HG03280 (cell line): Measurements from ENCODE around the gene TBX5.

Experiments
- ATAC-seq: cut with Tn5 transposase; IDR thresholded peaks from one replicate; pipeline ENCODE4 v1.9.1; 2021; ENCODE audit warnings: mild to moderate bottlenecking, moderate library complexity; ENCODE audit not compliant: unreplicated experiment

The TBX5 gene

DNA sequence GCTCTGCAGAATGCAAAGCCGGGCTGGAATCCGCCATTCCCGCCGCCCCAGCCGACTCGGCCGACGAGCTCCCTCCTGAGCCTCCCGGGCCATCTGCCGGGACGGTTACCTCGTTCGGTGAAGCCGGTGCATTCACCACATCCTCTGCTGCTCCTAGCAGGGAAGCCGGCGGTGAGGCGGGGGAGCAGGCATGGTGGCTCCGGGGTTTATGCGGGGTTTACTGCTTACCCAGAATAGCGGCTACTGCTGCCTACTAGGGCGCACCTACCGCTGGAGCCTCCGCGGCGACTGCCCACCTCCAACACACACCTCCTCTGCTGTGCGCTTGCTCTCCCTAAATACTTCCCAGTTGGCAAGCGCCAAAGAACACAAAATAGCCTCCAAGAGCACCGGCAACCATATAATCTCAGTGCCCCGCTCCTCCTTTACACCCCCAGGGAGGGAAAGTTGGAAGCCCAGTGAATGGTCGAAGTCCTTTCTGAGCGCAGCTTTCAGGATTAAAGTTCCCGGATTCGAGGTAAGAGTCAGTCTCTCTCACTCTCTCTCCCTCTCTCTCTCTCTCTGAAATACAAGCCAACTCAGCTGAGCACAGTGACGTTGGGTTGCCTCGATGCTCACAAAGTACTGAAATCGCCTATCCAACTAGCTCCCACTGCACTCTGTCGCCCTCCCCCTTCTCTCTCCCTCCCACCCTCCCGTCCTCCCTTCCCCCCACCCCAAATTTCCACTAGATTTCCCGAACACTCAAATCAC, at the start of gene TBX5:
Gene TBX5 (minus strand): TSS at position 626 of the 753 bp plus-strand sequence. CDS start 2,246 bp downstream, outside the sequence.
- ATAC-seq, result no peak

DNA sequence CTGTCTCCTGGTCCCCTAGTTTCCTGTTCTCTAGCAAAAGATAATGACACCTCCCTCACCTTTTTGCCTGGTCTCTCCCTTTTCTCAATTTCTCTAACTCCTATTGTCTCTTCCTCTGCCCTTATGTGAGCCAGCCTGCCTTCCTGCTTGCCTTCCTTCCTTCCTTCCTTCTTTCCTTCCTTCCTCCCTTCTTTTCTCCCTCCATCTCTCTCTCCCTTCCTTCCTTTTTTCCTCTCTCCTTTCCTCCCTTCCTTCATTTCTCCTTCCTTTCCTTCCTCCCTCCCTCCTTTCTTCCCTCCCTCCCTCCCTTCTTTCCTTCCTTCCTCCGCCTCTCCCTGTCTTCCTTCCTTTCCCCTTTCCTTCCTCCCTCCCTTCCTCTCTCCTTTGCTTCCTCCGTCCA, 45.7 kb upstream of the TBX5 start:
- no peak for ATAC-seq

DNA sequence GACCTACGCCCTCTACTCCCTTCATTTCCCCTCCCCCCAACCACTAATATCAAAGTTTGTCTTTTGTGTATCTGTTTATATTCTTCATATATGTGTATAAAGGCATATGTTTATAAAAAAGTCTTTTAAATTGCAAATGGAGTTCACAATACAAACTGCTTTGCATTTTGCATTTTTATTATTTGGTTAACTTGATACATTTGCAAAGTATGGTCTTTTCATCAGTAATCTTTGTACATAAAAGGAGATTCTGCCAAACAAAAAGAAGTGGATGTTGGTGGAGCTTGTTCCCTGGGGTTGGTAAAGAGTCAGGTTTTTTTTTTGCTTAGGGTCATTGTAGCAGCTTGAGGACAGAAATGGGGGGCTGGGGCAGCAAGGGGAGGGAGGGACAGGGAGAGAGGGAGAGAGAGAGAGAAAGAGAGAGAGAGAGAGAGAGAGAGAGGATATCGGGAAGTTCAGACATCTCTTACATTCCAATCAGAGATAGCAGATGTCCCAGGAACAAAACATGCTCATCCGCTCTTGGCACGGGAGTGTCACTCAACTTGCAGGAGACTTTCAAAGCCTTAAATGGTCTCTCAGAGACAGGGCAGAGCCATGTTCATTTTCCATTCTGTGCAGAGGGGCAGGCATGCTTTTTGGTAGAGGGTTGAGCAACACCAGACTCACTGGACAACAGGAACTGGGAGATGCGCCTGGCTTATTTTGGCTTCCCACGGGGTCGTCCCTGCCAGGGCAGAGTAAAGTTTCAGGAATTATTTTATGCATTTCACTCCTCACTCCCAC, 44.8 kb upstream of the TBX5 start:
- no peak for ATAC-seq

DNA sequence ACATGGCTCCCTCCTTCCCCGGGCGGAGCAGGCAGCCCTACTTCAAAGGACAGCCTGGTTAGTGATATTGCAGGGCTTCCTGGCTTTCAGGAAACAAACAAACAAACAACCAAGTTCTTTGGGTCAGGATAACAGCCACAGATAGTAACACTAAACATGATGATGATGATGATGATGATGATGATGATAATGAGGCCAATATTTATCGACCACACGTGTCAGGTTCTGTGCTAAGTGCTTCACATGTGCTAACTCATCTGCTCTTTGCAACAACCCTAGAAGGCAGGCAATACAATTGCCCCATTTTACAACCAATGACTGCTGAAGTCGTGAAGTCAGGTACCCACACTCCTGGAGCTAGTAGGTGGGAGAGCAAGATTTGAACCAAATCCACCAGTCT, 44.1 kb upstream of the TBX5 start:
- no peak for ATAC-seq

DNA sequence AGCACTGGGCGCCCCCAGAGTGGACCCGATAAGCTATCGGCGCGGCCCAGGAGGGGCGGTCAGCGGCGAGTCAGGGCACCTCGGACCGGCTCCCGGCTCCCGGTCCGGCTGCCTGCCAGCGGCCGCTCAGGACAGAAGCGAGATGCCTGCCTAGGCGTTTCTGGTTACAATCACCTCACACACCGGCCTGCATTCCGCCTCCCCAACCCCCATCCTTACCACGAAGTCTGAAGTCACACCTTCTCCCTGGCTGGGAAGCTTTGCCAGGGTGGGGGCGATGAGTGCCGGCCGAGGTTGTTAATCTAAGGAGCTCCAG, 42.6 kb upstream of the TBX5 start:
- ATAC-seq, result no peak

- no peak for ATAC-seq
Measured at GRCh38 chr12:114447799-114448617, 42.1 kb upstream of the TBX5 start.

- ATAC-seq, result no peak
Measured at GRCh38 chr12:114447274-114447716, 41.4 kb upstream of the TBX5 start.

DNA sequence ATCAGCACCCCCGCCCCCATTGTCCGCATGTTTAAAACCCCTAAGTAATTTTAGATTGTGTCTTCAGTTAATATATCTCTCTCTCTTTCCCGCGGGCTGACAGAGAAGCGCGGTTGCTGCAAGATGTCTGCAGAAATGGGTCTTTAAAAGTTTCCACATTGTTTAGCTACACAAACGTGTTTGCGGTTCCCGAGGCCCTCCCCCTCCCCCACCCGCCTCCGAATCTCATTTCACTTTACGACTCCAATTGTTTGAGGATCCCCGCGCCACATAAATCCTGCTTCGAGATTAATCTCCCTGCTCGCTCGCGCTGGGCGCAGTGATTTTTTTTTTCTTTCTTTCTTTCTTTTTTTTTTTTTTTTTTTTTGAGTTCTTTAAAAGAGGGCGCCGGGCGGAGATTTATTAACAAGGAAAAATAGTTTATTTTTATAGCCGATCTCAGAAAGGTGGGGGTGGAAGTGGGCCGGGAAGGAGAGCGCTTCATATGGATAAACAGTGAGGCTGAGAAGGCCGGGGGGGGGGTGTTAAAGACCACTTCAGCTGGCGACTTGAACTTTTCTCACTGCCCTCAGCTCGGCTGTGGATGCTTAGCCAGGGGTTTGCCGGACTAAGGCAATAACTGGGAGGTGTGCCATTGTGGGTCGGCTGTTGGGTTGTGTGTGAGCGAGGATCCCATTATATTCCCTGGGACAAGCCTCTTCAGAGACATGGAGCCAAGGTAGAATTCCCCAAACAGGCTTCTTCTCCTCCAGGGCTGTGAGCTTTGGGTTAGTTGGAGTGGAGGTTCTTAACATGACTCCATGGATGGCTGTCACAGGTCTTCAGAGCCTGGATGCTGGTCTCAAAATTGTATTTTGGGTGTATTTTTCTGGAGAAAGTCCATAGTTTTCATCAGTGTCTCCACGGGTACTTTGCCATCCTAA, 39.7 kb upstream of the TBX5 start:
- ATAC-seq, result no peak

DNA sequence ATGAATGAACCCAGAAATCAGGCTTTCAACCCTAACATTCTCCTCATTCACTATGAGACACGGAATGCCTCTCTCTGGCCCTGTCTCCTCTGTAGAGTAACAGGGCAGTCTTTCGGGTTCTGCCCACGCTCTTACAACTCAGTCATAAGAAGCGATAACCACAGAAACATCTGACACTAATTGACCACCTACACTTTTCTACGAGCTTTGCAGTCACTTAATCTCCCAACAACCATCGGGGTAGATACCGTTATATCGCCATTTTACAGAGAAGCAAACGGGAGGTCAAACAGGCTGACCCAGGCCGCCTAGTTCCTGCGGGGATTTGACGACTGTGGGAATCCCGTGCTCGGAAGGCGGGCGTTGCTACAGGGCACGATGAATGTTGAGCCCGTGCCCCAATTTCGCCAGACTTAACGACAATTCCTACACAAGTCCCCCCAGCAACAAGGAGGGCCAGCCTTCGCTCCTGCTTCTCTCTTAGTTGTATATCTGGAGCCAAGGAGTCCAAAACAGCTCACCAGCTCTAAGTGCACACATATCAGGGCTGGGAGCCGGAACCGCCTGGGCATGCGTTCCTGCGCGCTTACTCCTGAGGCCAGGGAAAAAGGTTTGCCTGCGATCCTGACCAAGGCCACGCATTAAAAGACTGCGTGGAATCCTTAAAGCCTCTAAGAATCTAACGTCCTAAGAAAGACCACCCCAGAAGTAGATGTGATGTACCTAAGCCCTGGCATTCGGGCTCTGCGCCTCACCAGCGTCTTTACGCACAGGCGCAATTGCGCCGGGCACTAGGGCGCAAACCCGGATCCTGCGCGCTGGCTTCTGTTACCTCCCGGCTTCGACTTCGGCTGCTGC, 38.7 kb upstream of the TBX5 start:
- no peak for ATAC-seq

DNA sequence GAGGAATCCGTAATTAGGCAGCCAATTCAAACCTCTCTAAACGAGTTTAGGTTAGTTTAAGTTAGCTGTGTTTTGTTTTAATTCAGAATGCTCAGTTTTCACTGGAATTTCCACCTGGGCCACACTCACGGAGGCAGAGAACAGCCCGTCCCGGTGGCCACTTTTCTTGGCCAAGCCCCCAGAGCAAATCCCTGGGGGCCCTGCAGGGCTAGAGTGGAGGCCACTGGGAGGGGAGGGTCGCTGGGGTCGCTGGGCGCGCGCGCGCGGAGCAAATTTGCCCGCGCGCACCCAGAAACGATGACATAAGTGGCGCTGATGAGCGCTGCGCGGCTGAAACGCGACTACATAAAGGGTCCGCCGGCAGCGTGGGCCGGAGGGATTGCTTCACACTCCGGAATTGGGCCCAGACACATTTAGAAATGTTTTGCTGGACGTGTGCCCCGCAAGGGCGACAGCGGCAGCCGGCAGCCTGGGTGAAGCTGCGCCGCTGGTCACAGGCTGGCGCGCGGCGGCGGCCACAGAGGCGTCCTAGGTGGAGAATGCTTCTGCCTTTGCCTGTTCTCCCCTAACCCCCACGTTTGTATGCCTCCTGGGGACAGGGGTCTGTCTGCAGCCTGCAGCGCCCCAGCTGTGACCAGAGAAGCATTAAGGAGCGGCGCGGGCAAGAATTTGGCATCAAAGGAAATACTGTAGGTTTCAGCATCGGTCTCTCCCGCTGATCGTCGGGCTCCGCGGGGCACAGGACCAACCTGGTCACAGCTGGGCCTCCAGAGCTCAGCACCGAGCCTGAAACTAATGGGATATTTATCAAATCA, 37.9 kb upstream of the TBX5 start:
- ATAC-seq, result no peak

DNA sequence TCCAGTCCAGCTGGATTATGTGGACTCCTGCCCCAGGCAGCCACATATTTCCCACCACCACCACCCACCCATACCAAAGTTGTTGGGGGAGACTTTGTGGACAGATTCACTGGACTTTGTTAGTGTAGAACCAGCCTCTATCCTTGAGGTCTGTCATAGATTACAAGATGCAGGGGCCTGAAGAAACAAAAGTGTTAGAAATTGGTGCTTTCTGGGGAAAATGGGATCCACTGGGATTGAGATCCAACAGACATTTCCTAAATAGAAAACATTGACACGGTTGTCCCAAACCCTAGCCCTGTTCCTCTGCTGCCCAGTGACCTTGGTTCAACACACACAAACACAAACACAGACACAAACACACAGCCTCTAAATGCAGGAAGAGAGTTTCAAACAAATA, 36.6 kb upstream of the TBX5 start:
- no peak for ATAC-seq

- ATAC-seq, result no peak
Measured at GRCh38 chr12:114441545-114441944, 35.6 kb upstream of the TBX5 start.

DNA sequence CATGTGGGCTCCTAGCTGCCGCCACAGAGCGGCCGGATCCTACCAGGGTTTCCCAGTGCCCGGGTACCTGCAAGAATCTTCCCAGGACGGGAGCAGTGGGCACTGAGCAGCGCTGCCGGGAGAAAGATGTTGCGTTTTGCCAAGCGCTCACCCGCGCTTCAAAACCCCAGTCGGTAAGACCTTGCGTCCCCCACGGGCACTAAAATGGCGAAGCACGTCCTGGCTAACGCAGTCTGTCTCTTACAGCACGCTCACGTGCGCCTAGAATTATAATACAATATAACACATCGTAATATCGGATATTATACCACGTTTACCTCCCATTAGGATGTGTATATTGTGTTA, 35.1 kb upstream of the TBX5 start:
- no peak for ATAC-seq

DNA sequence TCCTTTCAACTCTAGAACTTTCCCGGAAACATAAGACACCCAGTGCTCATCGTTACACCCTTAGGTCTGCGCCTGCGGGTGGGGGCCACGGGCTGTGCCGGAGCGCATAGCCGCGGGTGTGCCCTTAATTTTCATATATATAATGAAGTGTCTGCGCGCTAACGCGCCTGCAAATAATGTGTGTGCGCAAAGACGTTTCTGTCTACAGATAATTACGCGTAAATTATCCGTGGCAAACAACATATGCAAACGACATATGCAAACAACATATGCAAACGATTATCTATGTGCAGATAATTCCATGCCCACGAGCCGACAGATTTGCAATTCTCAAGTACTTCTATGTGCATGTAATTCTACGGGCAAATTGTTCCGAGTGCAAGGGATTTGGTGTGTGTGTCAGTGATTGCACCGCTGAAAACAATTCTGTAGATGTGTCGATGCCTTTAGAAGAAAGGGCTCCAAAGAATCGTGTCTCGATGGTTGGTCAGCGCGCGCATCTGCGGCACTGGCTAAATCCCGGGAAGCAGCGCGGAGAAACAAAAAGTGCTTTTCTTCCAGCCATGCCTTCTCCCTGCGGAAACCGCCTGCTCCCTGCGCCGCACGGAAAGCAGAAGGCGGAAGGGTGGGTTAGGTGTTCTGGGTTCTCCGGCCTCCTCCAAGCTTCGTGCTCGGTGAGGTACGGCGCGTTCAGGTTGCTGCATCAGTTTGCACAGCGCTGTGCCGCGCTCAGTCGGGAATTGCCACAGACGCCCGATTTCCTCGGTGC, 34.5 kb upstream of the TBX5 start:
- no peak for ATAC-seq

GRCh38 chr12:114439817-114440216, 33.9 kb upstream of the TBX5 start:
- no peak for ATAC-seq

- ATAC-seq, result no peak
Measured at GRCh38 chr12:114439261-114439683, 33.3 kb upstream of the TBX5 start.

DNA sequence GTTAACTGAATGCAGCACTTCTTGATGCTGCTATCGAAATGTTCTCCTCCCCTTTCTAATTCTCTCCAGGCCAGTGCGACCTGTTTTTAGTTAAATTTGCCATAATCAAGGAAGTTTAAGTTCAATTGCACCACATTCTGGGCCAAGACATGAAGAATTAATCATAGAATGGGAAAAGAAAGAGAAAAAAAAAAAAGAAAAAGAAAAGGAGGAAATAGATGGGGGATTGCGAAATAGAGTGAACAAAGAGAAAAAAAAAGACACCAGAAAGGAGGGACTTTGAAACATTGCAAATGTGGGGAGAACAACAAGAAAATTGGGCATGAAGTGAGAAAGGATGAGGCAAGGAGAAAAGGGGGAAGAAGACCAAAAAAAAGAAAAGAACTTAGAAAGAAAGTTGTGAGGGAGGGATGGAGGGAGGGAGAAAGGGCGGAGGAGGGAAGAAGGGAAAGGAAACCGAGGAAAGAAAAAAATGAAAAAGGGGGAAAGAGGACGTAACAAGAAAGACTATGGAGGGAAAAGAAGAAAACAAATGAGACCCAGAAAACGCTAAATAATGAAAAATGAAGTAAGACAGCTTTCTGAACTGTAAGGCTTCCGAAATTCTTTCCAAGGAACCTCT, 32.8 kb upstream of the TBX5 start:
- no peak for ATAC-seq

DNA sequence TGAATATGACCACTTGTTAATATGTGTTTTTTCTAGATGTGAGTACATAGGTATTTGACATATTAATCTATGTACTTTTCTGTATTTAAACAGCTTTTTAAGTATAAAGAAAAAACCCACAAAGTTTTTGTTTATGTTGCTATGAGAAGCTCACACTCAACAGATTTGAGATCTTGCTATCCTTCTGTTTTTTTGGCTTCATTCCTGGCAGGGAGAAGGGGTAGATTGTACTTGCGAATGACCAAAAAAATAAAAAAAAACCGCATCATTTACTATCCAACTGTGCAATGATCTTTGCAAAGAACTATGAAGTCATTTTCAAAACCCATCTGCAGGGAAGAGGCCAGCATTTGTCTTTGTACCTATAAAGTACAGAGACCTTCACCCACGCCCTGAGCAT, 28.4 kb upstream of the TBX5 start:
- no peak for ATAC-seq
